HG03196 (cell line): Measurements from ENCODE around the gene HNRNPDL.
"Not testable (repeated sequence)": the region's sequence is repeated elsewhere in the genome, so short reads cannot be mapped to it uniquely, and the experiment has no call there.

ENCODE experiments used
- ATAC-seq: cut with Tn5 transposase; IDR thresholded peaks from one replicate; pipeline ENCODE4 v1.9.1; 2021; ENCODE audit not compliant: unreplicated experiment

Gene HNRNPDL

DNA sequence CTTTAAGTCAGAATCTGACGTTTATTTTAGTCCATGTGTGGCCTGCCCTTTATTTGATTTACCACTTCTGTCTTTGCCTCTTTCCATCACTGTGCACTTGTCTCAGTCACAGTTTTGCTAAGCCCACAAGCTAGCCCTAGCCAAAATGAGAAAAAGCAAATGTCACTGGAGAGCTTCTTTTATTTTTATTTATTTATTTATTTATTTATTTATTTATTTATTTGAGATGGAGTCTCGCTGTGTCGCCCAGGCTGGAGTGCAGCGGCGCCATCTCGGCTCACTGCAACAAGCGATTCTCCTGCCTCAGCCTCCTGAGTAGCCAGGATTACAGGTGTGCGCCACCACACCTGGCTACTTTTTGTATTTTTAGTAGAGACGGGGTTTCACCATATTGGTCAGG, 40.2 kb downstream of the HNRNPDL start:
- ATAC-seq = not testable (repeated sequence)

DNA sequence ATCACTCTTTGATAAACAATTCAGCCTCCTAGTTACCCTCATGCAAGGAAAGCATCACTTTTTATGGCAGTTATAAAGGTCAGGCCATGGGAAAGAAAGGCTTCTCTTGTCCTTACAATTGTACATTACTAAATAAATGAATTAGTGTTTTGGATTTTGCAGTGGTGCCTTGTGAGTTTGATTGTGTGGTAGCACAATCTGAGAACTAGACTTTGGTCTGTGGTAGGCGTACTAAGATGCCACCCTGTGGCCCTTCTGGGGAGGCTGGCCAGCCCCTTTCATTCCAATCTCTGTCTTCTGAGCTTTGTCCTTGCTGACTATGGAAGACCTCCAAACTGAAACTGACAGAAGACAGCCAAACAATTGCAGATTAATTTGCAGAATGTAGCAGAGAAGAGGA, 41.9 kb downstream of the HNRNPDL start:
- no peak for ATAC-seq

DNA sequence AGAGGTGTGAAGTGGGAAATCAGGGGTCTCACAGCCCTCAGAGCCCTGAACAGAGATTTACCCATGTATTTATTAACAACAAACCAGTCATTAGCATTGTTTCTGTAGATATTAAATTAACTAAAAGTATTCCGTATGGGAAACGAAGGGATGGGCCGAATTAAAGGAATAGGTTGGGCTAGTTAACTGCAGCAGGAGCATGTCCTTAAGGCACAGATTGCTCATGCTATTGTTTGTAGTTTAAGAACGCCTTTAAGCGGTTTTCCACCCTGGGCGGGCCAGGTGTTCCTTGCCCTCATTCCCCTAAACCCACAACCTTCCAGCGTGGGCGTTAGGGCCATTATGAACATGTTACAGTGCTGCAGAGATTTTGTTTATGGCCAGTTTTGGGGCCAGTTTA, 44.0 kb downstream of the HNRNPDL start:
- not testable (repeated sequence) for ATAC-seq

DNA sequence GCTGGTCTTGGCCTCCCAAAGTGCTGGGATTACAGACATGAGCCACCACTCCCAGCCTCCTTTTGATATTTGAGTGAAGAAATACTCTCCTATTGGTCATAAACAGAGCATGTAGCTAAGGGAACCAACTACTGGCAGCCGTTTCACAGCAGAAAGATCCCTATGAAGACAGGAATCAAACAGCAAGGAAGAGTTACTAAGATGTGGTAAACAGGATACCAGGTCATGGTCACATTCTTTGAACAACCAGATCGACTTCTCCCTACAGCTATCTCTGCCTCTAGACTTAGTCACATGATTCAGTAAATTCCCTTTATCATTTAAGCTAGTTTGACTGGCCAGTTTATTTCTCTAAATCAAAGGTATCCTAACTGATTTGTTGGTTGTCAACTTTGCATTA, 47.5 kb downstream of the HNRNPDL start:
- ATAC-seq = no peak

DNA sequence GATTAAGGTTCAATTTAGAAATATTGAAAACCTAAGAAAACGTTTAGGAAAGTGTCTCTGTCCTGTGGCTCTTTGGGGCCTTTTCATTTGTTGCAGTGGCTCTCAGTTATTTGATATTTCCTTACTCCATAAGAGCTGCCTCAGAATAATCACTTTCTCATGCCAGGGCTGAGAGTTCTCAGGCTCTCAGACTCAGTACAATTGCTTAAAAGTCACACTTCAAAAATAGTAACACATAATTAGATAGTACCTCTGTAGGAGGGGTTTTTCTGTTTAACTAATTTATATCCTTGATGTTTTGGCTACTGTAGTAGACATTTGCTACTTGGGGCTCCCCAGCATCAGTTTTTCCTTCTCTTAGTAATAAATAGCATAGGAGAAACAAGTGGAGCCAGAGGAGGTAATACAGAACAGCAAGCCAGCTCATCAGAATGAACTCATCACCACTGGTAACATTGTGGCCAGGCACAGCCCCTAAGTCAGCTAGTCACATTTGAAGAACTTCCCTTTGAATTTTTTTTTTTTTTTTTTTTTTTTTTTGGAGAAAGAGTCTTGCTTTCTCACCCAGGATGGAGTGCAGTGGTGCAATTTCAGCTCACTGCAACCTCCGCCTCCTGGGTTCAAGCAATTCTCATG, 48.5 kb downstream of the HNRNPDL start:
- ATAC-seq = no peak

DNA sequence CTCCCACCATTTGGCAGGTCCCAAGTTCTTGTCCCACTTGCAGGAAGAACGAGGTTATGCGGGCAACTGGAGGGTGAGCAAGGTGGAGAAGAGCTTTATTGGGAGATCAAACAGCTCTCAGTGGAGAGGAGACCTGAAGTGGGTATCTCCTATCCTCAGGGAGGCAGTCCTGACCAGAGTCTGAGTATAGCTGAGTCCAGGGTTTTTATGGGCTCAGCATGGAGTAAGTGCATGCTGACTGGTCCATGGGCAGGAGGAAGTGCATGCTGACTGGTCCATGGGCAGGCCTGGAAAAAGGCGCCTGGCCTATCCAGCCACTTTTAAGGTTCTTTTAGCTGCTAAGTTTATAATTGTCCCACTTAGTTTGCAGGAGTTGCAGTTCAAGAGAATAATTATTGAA, 49.0 kb downstream of the HNRNPDL start:
- ATAC-seq = no peak

DNA sequence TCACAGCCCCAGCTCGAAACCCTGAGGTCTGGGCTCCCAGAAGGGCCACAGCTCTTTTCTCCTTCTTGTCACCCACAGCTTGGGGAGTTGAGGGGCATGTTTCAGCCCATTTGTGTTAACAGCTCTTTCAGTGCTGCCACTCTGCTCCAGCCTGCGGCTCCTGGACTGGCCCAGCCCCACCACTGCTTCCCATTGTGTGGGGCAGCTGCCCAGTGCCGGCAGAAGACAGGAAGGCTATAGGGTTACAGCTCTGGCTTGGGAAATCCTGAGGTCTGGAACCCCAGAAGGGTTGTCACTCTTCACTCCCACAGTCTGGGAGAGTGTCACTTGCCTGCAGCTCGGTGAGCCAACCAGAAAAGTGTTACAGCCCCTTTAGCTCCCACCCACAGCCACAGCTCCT, 49.4 kb downstream of the HNRNPDL start:
- no peak for ATAC-seq

DNA sequence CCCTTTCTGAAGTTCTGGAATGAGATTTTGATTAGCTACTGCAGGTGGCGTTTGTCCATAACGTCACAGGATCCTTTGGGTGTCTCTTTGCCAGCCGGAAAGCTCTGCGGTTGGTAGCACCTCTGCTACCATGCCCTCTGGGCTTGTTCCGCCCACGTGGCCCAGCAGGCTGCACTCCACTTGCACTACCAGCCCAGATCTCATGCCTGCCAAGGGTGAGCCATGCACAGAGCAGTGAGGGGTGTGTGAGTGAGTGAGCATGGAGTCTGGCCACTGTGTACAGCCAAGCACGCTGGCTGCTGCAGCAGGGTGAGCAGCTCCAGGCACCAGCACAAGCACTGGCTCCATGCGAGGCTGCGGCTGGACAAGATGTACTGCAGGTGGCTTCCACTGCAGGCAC, 49.9 kb downstream of the HNRNPDL start:
- ATAC-seq = no peak

DNA sequence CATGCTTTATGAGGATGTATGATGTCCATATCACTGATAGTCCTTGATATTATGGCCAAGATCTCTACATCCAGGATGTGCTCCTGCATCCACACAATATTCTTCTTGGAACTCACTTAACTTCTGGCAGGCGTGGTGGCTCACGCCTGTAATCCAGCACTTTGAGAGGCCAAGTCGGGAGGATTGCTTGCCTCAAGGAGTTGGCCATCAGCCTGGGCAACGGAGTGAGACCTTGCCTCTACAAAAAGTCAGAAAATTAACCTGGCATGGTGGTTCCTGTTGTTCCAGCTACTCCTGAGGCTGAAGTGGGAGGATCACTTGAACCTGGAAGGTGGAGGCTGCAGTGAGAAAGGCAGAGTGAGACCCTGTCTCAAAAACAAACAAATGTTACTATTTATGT, 54.2 kb downstream of the HNRNPDL start:
- no peak for ATAC-seq

DNA sequence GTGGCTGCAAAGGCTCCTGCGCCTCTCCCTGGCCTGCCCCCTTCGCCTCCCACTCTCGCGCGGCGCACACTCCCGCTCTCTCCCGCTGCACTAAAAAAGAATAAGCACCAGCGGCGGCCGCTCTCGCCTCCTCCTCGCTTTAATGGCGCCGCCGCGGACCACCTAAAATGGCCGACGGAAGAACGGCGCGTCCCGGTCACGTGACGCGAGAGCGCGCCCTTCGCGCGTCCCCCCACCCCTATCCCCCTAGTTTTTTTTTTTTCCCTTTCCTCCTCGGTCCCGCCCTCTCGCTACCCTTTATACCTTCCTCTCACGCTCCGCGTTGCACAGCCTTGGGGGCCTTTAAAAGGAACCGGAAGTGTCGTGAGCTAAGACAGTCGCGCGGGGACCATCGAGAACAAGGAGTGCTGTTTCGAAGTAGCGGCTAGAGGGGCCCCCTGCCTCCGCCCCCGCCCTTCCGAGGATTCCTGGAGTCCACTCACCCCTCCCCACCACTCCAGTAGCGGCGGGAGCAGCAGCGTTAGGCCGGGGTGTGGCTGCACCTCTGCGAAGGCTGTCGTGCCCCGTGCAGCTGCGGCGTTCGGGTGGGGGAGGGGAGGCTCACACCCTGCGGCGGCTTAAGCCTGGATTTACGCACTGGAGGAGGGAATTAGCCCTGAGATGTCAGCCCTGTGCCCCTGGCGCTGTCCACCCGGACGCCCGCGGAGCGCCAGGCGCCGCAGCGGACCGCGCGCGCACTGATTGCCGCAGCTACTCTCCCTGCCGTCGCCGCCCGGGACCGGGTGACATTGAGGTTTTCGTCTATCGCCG, 56.2 kb downstream of the HNRNPDL start, which contains the start of gene HNRNPD:
HNRNPD (minus strand) TSS at position 176 of the 810 bp plus-strand sequence. CDS start 313 bp downstream, outside the sequence.
- peak; percentile 94 for ATAC-seq

DNA sequence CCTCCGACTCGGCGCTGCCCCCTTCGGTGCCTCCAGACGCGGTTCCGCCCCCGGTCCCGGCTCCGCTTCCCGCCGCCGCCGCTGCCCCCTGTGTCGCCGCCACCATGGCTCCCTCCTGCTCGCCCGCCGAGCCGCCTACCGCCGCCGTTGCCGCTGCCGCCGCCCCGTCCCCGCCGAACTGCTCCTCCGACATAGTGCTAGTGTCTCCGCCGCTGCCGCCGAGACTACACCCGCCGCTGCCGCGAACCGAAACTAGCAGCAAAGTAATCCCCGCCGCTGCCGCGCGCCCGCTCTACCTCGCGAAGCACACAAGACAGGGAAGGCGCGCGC, 56.8 kb downstream of the HNRNPDL start:
- ATAC-seq = peak; percentile 15
